GM23338 (cell line): ENCODE measurements around the gene JMY.

Source experiments
- EZH2 ChIP-seq: fragments of 200-600 bp; sonication (generic); IDR thresholded peaks from one replicate; pipeline ENCODE4 v1.8.0; 2017; ENCODE audit warnings: antibody characterized with exemption, mild to moderate bottlenecking, low read depth; ENCODE audit not compliant: unreplicated experiment
- POLR2AphosphoS5 ChIP-seq: IDR thresholded peaks from 2 replicates; pipeline ENCODE4 v1.6.1; 2016; ENCODE audit warnings: antibody characterized with exemption, low read depth
- REST ChIP-seq: IDR thresholded peaks from one replicate; pipeline ENCODE4 v1.6.1; 2018; ENCODE audit warnings: antibody characterized with exemption; ENCODE audit not compliant: unreplicated experiment
- TF ChIP-seq, protein P1 (sequence below), 2 experiments: fragments of 200-600 bp in 1 of 2; sonication (generic) in 1 of 2; conservative IDR thresholded peaks; 2 replicates each; pipeline versions ENCODE4 v1.5.1 to v1.6.1; 2016 to 2017; ENCODE audit warnings: antibody characterized with exemption in 2 of 2, low read depth in 2 of 2, mild to moderate bottlenecking in 2 of 2, moderate library complexity in 1 of 2

- TF ChIP-seq, protein P1, sequence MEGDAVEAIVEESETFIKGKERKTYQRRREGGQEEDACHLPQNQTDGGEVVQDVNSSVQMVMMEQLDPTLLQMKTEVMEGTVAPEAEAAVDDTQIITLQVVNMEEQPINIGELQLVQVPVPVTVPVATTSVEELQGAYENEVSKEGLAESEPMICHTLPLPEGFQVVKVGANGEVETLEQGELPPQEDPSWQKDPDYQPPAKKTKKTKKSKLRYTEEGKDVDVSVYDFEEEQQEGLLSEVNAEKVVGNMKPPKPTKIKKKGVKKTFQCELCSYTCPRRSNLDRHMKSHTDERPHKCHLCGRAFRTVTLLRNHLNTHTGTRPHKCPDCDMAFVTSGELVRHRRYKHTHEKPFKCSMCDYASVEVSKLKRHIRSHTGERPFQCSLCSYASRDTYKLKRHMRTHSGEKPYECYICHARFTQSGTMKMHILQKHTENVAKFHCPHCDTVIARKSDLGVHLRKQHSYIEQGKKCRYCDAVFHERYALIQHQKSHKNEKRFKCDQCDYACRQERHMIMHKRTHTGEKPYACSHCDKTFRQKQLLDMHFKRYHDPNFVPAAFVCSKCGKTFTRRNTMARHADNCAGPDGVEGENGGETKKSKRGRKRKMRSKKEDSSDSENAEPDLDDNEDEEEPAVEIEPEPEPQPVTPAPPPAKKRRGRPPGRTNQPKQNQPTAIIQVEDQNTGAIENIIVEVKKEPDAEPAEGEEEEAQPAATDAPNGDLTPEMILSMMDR (conservative IDR thresholded peaks at IDR 0.05; ENCODE audit: low read depth in 2 of 2), result no peak
- TF ChIP-seq REST, result no peak
- no peak for TF ChIP-seq POLR2AphosphoS5
- TF ChIP-seq EZH2, result no peak
These were observed 65.2 kb downstream of the JMY start for GRCh38 chr5:79301046-79301712.
